Measurements from ENCODE around the gene NAPG. TPM values are rescaled to one million over a fixed set of nuclear protein-coding genes. Genes with fewer than 3 reads are reported as not detected.
"Not testable (repeated sequence)": the region's sequence is repeated elsewhere in the genome, so short reads cannot be mapped to it uniquely, and the experiment has no call there.

NAPG gene
- 31.4 and 32.0 TPM in 2 replicates for total RNA-seq

GRCh38 chr18:10525697-10526560, at the start of gene NAPG:
Gene NAPG (plus strand): TSS chr18:10526027. CDS start chr18:10526103, 76 bp downstream.
- intact Hi-C loops (cut with micrococcal nuclease), result loop anchor here (1.0 to 10.0 kb wide), 5 partner anchors 259 to 1326 kb away; partner anchors contain the start of genes CHMP1B, RALBP1 and TWSG1

- intact Hi-C loops (cut with micrococcal nuclease), result no loop called here
Measured at GRCh38 chr18:10476338-10476791, 49.5 kb upstream of the NAPG start.

- intact Hi-C loops (cut with micrococcal nuclease), result no loop called here
Measured at GRCh38 chr18:10477121-10477862, 48.5 kb upstream of the NAPG start.

GRCh38 chr18:10477863-10478260, 48.0 kb upstream of the NAPG start:
- intact Hi-C loops (cut with micrococcal nuclease), result no loop called here

- intact Hi-C loops (cut with micrococcal nuclease), result no loop called here
Measured at GRCh38 chr18:10481831-10482230, 44.0 kb upstream of the NAPG start.

GRCh38 chr18:10482363-10482984, 43.4 kb upstream of the NAPG start:
- intact Hi-C loops (cut with micrococcal nuclease), result no loop called here

- intact Hi-C loops (cut with micrococcal nuclease), result no loop called here
Measured at GRCh38 chr18:10482985-10483949, 42.6 kb upstream of the NAPG start.

- intact Hi-C loops (cut with micrococcal nuclease), result no loop called here
Measured at GRCh38 chr18:10485475-10485874, 40.4 kb upstream of the NAPG start.

- intact Hi-C loops (cut with micrococcal nuclease), result no loop called here
Measured at GRCh38 chr18:10486362-10486761, 39.5 kb upstream of the NAPG start.

GRCh38 chr18:10487154-10487553, 38.7 kb upstream of the NAPG start:
- intact Hi-C loops (cut with micrococcal nuclease), result no loop called here

GRCh38 chr18:10488017-10488416, 37.8 kb upstream of the NAPG start:
- intact Hi-C loops (cut with micrococcal nuclease), result no loop called here

- intact Hi-C loops (cut with micrococcal nuclease), result no loop called here
Measured at GRCh38 chr18:10490401-10491165, 35.2 kb upstream of the NAPG start.

- intact Hi-C loops (cut with micrococcal nuclease), result no loop called here
Measured at GRCh38 chr18:10495936-10496335, 29.9 kb upstream of the NAPG start.

GRCh38 chr18:10497206-10497749, 28.5 kb upstream of the NAPG start:
- intact Hi-C loops (cut with micrococcal nuclease), result no loop called here

- intact Hi-C loops (cut with micrococcal nuclease), result no loop called here
Measured at GRCh38 chr18:10499230-10499629, 26.6 kb upstream of the NAPG start.

GRCh38 chr18:10500038-10500437, 25.8 kb upstream of the NAPG start:
- intact Hi-C loops (cut with micrococcal nuclease), result no loop called here

- intact Hi-C loops (cut with micrococcal nuclease), result no loop called here
Measured at GRCh38 chr18:10504723-10505122, 21.1 kb upstream of the NAPG start.

GRCh38 chr18:10505892-10506291, 19.9 kb upstream of the NAPG start:
- intact Hi-C loops (cut with micrococcal nuclease), result not testable (repeated sequence)

- intact Hi-C loops (cut with micrococcal nuclease), result no loop called here
Measured at GRCh38 chr18:10508591-10508990, 17.2 kb upstream of the NAPG start.

GRCh38 chr18:10511236-10511635, 14.6 kb upstream of the NAPG start:
- intact Hi-C loops (cut with micrococcal nuclease), result no loop called here
